ENCODE measurements around the gene CTBP1. TPM values are rescaled to one million over a fixed set of nuclear protein-coding genes. Genes with fewer than 3 reads are reported as not detected.
A peak's percentile ranks its signal among the peaks of the same experiment; 100 is the strongest.

Gene CTBP1
- total and polyA plus RNA-seq, 2 donors (not counting 1 experiment from before 2014, with no cell fraction given): 212 to 343 TPM

- CTCF ChIA-PET: interaction anchor here (1.3 to 4.3 kb wide), 8 partner anchors 16 to 119 kb away, joined by 4 to 23 read pairs (median 8); partner anchors contain the start of genes MAEA and UVSSA
- Histone ChIP-seq H3K4me1 (ENCODE audit: control insufficient read depth in 2 of 2, insufficient read depth in 2 of 2, low read length in 2 of 2) (peaks cover 40 to 50% of the 10 kb centered on the region in 2 donors), H3K4me2 (replicated peaks; ENCODE audit: low read depth, low read length, poor library complexity, severe bottlenecking) (peak overlapping the region; percentile 90), H3K27me3 (replicated peaks in 1 of 4; ENCODE audit: control extremely low read depth in 1 of 4, control insufficient read depth in 3 of 4, insufficient read depth in 4 of 4, low read length in 3 of 4) (no peaks in the 10 kb centered on the region), H4K20me1 (ENCODE audit: control insufficient read depth, insufficient read depth, low read length, poor library complexity, severe bottlenecking) (peaks cover 31% of the 10 kb centered on the region), H3K27ac (ENCODE audit: low read length in 2 of 2) (peak overlapping the region; percentile 84 to 85), H3K9ac (ENCODE audit: low read length) (peak overlapping the region; percentile 83), H3K79me2 (ENCODE audit: control insufficient read depth, insufficient read depth, low read length) (peaks cover 74% of the 10 kb centered on the region), H3K36me3 (replicated peaks in 1 of 2; ENCODE audit: control extremely low read depth in 1 of 2, control insufficient read depth in 1 of 2, extremely low read depth in 1 of 2, insufficient read depth in 2 of 2, low read length in 1 of 2) (peaks cover 0 to 3% of the 10 kb centered on the region in 2 experiments), H3K9me3 (ENCODE audit: control extremely low read depth in 1 of 3, control insufficient read depth in 2 of 3, insufficient read depth in 1 of 3, low read length in 2 of 3) (no peaks in the 10 kb centered on the region), H3K4me3 (ENCODE audit: control extremely low read depth in 1 of 5, extremely low read depth in 1 of 5, insufficient read depth in 1 of 5, low read depth in 2 of 5, low read length in 4 of 5) (peak overlapping the region; percentile 23 to 81 (median 62)), H2AFZ (ENCODE audit: insufficient read depth, low read depth, low read length, poor library complexity, severe bottlenecking) (peak overlapping the region; percentile 94)
- WGBS (ENCODE audit: insufficient coverage): 31% methylated on average over 38 of the region's 39 CpGs
- TF ChIP-seq, protein P1, sequence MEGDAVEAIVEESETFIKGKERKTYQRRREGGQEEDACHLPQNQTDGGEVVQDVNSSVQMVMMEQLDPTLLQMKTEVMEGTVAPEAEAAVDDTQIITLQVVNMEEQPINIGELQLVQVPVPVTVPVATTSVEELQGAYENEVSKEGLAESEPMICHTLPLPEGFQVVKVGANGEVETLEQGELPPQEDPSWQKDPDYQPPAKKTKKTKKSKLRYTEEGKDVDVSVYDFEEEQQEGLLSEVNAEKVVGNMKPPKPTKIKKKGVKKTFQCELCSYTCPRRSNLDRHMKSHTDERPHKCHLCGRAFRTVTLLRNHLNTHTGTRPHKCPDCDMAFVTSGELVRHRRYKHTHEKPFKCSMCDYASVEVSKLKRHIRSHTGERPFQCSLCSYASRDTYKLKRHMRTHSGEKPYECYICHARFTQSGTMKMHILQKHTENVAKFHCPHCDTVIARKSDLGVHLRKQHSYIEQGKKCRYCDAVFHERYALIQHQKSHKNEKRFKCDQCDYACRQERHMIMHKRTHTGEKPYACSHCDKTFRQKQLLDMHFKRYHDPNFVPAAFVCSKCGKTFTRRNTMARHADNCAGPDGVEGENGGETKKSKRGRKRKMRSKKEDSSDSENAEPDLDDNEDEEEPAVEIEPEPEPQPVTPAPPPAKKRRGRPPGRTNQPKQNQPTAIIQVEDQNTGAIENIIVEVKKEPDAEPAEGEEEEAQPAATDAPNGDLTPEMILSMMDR (IDR thresholded peaks at IDR 0.05): no peak
- TF ChIP-seq EZH2 (IDR thresholded peaks at IDR 0.05; ENCODE audit: borderline replicate concordance, insufficient read depth, low read depth, low read length, poor library complexity, severe bottlenecking): no peak
- no peak for DNase-seq
- peak overlapping the region; percentile 97 for H3K27ac Mint-ChIP-seq
- peak; percentile 1 for ATAC-seq (ENCODE audit: low read depth)
- POLR2A ChIA-PET: interaction anchor here (0.6 to 4.9 kb wide), 4 partner anchors 18 to 97 kb away, joined by 3 to 41 read pairs (median 10); partner anchors contain the start of gene UVSSA
- intact Hi-C loops (cut with micrococcal nuclease): loop anchor here (1.0 to 2.0 kb wide), 4 partner anchors 31 to 119 kb away; partner anchors contain the start of gene MAEA
- H3K27me3 Mint-ChIP-seq: no peaks in the 10 kb centered on the region
- H3K9me3 Mint-ChIP-seq (ENCODE audit: insufficient read depth): no peaks in the 10 kb centered on the region
- H3K4me1 Mint-ChIP-seq: peaks cover 53% of the 10 kb centered on the region
- peak overlapping the region; percentile 92 for H3K4me3 Mint-ChIP-seq
Observed at GRCh38 chr4:1249731-1250526, 999 bp upstream of the CTBP1 start.
